ENCODE results near the gene PRIM1. TPM values are rescaled to one million over a fixed set of nuclear protein-coding genes. Genes with fewer than 3 reads are reported as not detected.
A peak's percentile ranks its signal among the peaks of the same experiment; 100 is the strongest.

PRIM1 gene
- total RNA-seq, 2 experiments from 2014 or later, result 5.3 to 6.1 TPM

GRCh38 chr12:56721721-56722120, 30.4 kb downstream of the PRIM1 start:
- Mint-ChIP-seq H3K9me3 (no peaks in the 10 kb centered on the region), H3K36me3 (ENCODE audit: low read depth) (peaks cover 80% of the 10 kb centered on the region), H3K27ac (peak overlapping the region; percentile 92), H3K27me3 (no peaks in the 10 kb centered on the region), H3K4me1 (ENCODE audit: low read depth) (peaks cover 82% of the 10 kb centered on the region), H3K4me3 (peak overlapping the region; percentile 98)
- no peaks in the 10 kb centered on the region for H3K9me3 ChIP-seq (ENCODE audit: control insufficient read depth in 1 of 2, insufficient read depth in 1 of 2, low read length in 2 of 2)
- no peak for DNase-seq
- no peak for TF ChIP-seq CTCF (IDR thresholded peaks at IDR 0.05)
- POLR2A ChIA-PET, result interaction anchor here (0.6 to 4.2 kb wide), 3 partner anchors 33 to 475 kb away, joined by 3 to 26 read pairs (median 3); partner anchors contain the start of gene PTGES3
- peaks cover 50% of the 10 kb centered on the region for H3K36me3 ChIP-seq (ENCODE audit: insufficient read depth, low read length)
- CTCF ChIA-PET, result no interaction called here
- peaks cover 81% of the 10 kb centered on the region for H3K4me1 ChIP-seq (ENCODE audit: insufficient read depth, low read length)
- H3K27ac ChIP-seq (ENCODE audit: low read depth in 1 of 2, low read length in 2 of 2), result no peak overlapping the region
- ATAC-seq (ENCODE audit: poor library complexity), result no peak
- intact Hi-C loops (cut with DNase I, micrococcal nuclease), result loop anchor here in 1 of 2 experiments (10.0 kb wide), 2 partner anchors 47 to 897 kb away; partner anchors contain the start of gene DNAJC14
- H3K27me3 ChIP-seq (ENCODE audit: control insufficient read depth in 1 of 2, insufficient read depth in 2 of 2, low read length in 2 of 2), result no peaks in the 10 kb centered on the region
- H3K4me3 ChIP-seq (ENCODE audit: low read length), result no peak overlapping the region

- CTCF ChIA-PET, result no interaction called here
- ATAC-seq (ENCODE audit: poor library complexity) (no peak), DNase-seq (no peak)
- Histone ChIP-seq H3K36me3 (ENCODE audit: insufficient read depth, low read length) (peaks cover 55% of the 10 kb centered on the region), H3K9me3 (ENCODE audit: control insufficient read depth in 1 of 2, insufficient read depth in 1 of 2, low read length in 2 of 2) (no peaks in the 10 kb centered on the region), H3K27ac (ENCODE audit: low read depth in 1 of 2, low read length in 2 of 2) (peak overlapping the region; percentile 31 to 50), H3K27me3 (ENCODE audit: control insufficient read depth in 1 of 2, insufficient read depth in 2 of 2, low read length in 2 of 2) (no peaks in the 10 kb centered on the region), H3K4me1 (ENCODE audit: insufficient read depth, low read length) (peaks cover 85% of the 10 kb centered on the region), H3K4me3 (ENCODE audit: low read length) (no peak overlapping the region)
- no peaks in the 10 kb centered on the region for H3K9me3 Mint-ChIP-seq
- no peak for TF ChIP-seq CTCF (IDR thresholded peaks at IDR 0.05)
- peaks cover 87% of the 10 kb centered on the region for H3K4me1 Mint-ChIP-seq (ENCODE audit: low read depth)
- intact Hi-C loops (cut with DNase I, micrococcal nuclease), result loop anchor here in 1 of 2 experiments (10.0 kb wide), 2 partner anchors 46 to 896 kb away; partner anchors contain the start of gene DNAJC14
- H3K27ac Mint-ChIP-seq, result peak overlapping the region; percentile 92
- H3K27me3 Mint-ChIP-seq, result no peaks in the 10 kb centered on the region
- peak overlapping the region; percentile 98 for H3K4me3 Mint-ChIP-seq
- POLR2A ChIA-PET, result interaction anchor here (0.6 to 4.2 kb wide), 3 partner anchors 33 to 474 kb away, joined by 3 to 26 read pairs (median 3); partner anchors contain the start of gene PTGES3
- peaks cover 85% of the 10 kb centered on the region for H3K36me3 Mint-ChIP-seq (ENCODE audit: low read depth)
These were observed 30.9 kb downstream of the PRIM1 start for GRCh38 chr12:56721216-56721615.

DNA sequence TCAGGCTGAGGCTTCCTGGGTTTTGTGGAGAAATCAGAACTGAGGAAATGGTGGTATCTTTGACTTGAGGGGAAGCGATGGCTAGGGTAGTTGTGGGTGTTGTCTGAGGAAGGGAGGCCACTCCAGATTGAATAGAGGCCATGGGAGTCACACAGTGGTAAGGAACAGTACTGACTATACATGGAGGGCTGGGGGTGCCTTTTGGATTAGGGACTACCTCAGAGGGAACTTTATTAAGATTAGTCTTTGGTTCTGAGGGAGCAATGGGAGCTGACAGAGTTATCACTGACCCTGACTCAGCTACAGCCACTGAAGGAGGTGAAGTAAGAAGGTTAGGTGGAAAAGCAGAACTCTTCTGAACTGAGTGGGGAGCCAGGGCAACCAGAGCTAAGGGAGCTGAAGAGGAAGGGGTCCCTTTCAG, 31.4 kb downstream of the PRIM1 start:
- Mint-ChIP-seq H3K9me3 (no peaks in the 10 kb centered on the region), H3K27ac (peak overlapping the region; percentile 92), H3K4me3 (peak overlapping the region; percentile 98), H3K4me1 (ENCODE audit: low read depth) (peaks cover 88% of the 10 kb centered on the region), H3K36me3 (ENCODE audit: low read depth) (peaks cover 87% of the 10 kb centered on the region), H3K27me3 (no peaks in the 10 kb centered on the region)
- peak in 2 of 14 experiments; percentile 35 for DNase-seq
- H3K4me1 ChIP-seq (ENCODE audit: insufficient read depth, low read length), result peaks cover 83% of the 10 kb centered on the region
- no peak for ATAC-seq (ENCODE audit: poor library complexity)
- intact Hi-C loops (cut with DNase I, micrococcal nuclease), result loop anchor here in 1 of 2 experiments (10.0 kb wide), 2 partner anchors 46 to 896 kb away; partner anchors contain the start of gene DNAJC14
- no peak for TF ChIP-seq CTCF (IDR thresholded peaks at IDR 0.05)
- peaks cover 60% of the 10 kb centered on the region for H3K36me3 ChIP-seq (ENCODE audit: insufficient read depth, low read length)
- ChIA-PET POLR2A (interaction anchor here (0.8 to 4.2 kb wide), 3 partner anchors 32 to 392 kb away, joined by 3 to 26 read pairs (median 3); partner anchors contain the start of genes BAZ2A and PTGES3), CTCF (no interaction called here)
- no peaks in the 10 kb centered on the region for H3K27me3 ChIP-seq (ENCODE audit: control insufficient read depth in 1 of 2, insufficient read depth in 2 of 2, low read length in 2 of 2)
- H3K9me3 ChIP-seq (ENCODE audit: control insufficient read depth in 1 of 2, insufficient read depth in 1 of 2, low read length in 2 of 2), result no peaks in the 10 kb centered on the region
- H3K27ac ChIP-seq (ENCODE audit: low read depth in 1 of 2, low read length in 2 of 2), result peak overlapping the region; percentile 31 to 50
- H3K4me3 ChIP-seq (ENCODE audit: low read length), result no peak overlapping the region
